Measurements from ENCODE around the gene FSIP1. TPM values are rescaled to one million over a fixed set of nuclear protein-coding genes. Genes with fewer than 3 reads are reported as not detected.
A peak's percentile ranks its signal among the peaks of the same experiment; 100 is the strongest.

FSIP1 gene
- polyA plus RNA-seq, 5 donors: 0.59 to 0.93 (median 0.82) TPM

- peak in 1 of 2 donors; percentile 37 for DNase-seq
These were observed 198.9 kb downstream of the FSIP1 start for GRCh38 chr15:39583596-39584265.

DNA sequence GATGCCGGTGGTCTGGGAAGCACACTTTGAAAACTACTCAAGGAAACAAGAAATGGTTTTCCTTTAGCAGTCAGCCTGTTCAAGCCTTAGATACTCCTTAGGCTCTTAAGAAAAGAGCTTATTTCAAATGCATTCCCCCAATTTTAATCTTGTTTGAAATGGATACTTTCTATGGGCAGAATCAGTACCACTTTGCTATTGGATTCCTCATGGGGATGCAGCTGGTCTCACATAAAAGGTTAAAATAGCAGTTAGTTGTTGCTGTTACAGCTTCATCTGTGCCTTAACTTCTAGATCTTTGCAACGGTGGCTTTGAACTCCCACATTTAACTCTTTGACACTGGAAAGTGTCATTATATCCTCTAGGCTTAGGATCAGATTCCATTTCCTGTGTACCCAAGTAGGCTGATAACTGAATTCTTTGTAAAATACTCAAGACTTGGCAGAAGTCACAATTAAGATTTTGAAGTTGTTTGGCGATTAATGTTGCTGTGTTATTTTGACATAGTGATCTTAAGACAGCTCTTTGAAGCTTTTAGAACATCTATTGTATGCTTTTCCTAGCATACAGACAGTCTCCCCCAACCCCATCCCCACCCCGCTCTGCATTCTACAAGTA is 199.6 kb downstream of the FSIP1 start:
- no peak for DNase-seq

- no peak for DNase-seq
These were observed 200.2 kb downstream of the FSIP1 start for GRCh38 chr15:39582286-39582976.

DNA sequence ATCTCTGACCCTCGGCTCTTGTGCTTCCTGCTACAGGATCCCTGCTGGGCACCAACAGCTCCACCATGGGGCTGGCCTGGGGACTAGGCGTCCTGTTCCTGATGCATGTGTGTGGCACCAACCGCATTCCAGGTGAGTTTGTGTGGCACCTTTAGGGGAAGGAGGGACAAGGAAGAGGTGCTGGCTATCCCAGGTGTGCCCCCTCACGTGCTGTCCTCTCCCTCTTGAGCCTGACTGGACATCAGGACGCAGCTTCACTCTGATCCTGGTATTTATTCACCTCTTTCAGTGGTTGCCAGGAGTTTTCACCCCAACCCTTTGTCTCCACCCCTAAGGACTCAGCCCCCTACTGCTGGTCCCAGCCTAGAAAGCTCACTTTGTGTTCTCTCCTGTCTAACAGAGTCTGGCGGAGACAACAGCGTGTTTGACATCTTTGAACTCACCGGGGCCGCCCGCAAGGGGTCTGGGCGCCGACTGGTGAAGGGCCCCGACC is 200.8 kb downstream of the FSIP1 start:
- DNase-seq: peak; percentile 52 to 54

GRCh38 chr15:39581242-39581792 is 201.3 kb downstream of the FSIP1 start:
- DNase-seq: no peak

GRCh38 chr15:39580485-39581241 is 202.0 kb downstream of the FSIP1 start, which contains the start of gene THBS1:
TSS of gene THBS1 (plus strand) at chr15:39581079. CDS start at chr15:39581858, 779 bp downstream.
- peak; percentile 94 for DNase-seq

GRCh38 chr15:39580117-39580484 is 202.5 kb downstream of the FSIP1 start:
- DNase-seq: peak; percentile 95

DNA sequence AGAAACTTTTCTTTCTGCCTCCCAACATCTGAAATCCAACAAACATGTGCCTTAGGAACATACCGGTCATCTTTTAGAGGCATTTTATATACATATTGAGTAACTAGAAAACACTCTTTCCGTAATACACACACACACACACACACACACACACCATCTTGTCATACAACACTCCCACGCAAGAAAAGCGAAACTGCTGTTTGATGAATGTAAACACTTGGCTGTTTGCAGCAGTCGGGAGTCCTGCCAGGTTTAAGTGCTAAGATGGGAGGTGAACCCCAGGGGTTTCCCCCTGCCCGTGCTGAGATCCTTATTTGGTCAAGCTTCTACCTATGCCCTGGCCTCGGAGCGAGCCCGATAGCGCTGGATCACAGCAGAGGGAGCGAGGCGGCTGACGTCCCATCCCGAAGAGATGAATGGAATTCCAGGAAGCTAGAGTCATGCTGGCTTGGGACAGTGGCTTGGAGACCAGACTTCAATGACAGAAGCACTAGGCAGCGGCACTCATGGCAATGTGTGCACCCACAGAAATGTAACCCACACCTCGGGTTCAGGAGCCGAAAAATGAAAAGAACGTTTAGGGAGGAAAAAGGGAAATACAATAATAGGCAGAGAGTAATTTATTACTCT is 203.0 kb downstream of the FSIP1 start:
- DNase-seq: peak; percentile 78 to 80

DNA sequence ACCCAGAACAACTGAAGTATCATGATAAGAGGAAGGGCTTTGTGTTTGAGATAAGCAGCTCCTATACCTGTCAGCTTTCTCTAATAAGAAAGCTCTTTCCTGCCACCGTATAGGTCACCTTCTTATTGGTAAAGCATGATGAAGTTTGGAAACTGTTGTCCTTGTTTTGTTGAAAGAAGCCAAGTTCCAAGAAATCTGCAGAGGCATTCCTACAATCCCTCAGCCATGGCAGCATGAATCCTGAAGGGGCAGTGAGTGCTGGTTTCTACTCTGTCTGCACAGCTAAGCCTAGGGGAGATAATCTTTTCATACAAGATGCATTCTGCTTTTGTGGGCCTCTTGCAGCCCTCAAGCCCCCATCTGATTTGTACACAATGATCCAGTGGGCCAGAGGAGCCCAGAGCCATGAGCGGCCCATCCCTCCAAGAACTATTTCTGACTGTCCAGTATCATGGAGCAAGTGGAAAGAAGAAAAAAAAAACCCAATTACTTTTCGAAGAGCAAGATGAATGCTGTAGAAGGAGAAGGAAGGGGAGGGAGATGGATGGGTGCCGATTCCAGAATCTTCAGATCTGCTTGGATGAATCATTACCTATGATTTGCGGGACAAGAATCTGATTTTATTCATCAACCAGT is 203.7 kb downstream of the FSIP1 start:
- DNase-seq: no peak

DNA sequence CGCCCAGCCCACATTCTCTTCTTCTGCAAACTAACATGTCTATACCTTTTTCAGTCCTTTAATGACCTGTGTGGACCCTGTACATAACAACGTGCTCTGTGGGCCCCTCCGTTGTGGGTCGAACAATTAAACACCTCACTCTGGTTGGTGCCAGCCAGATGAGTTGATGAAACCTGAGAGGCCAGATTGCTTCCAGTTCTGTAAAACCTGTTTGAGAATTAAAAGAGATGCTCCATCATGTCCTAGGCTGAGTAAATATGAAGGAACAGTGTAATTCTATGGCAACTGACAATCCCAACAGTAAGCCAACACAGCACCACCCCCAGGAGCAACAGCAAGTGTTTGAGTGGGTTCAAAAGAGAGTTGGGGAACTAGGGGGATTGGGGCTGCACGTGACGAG is 207.5 kb downstream of the FSIP1 start:
- DNase-seq: no peak

- no peak for DNase-seq
These were observed 208.2 kb downstream of the FSIP1 start for GRCh38 chr15:39574427-39574826.

DNA sequence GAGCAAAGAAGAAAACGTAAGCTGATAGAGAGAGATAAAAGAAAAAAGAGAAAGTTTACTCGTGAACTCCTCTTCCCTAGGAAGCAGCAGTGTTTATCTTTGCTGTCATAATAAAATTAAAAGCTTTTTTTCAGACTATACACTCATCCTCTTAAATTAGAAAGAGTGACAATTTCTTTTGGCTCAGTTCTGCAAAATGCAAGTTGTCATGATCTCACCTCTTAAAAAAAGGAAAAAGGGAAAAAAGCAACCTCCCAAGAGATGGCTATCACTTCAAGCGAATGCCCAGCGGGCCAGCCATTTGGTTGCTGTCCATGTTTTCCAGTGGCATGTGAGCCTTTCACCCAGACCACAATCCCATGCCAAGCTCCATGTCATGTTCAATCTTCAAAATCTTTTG is 208.8 kb downstream of the FSIP1 start:
- DNase-seq: no peak

- no peak for DNase-seq
These were observed 209.4 kb downstream of the FSIP1 start for GRCh38 chr15:39573287-39573686.

DNA sequence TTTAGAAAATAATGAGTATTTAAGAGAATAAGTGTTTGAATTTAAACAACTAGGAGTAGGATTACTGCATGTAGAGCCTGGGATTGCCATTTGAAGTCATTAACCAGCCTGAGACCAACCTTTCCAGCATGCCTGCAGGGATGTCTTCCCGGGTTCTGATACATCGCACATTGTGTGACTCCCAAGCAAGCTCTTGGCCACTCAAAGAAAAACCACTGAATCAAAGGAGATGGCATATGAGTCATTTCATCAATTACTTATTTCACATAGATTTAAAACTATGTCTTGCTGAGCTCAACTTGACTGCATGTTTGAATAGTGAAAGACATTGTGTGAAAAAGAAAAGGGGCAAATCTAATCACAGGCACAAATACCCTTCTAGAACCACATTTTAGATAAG is 216.8 kb downstream of the FSIP1 start:
- DNase-seq: no peak

DNA sequence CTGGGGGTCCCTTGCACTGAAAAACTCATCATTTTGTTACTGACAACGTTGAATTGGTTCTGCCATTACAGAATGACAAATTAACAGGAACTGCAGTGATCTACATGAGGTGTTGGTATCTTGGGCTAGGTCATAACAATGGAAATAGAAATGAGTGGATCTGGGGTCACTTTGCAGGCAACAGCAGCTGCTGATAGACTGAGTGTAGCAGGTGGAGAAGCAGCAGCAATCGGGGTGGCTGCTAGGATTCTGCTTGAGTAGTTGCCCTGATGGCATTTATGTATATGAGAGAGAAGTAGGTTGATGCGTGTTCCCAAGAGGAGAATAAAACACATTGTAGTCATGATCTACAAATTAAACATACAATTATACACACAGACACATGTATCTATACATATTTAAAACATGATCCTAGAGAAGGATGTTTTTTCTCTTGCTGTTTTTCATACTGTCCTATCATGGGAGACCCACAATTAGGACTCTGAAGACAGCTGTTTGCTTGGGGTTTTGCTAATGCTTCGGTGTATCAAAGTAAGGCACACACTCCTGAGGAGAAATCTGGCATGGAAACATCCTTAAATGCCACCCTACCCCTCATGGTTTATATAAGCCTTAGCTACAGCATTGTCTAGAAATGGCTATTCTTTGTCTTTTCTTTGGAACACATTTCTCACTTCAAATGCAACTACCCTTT is 217.5 kb downstream of the FSIP1 start:
- no peak for DNase-seq

DNA sequence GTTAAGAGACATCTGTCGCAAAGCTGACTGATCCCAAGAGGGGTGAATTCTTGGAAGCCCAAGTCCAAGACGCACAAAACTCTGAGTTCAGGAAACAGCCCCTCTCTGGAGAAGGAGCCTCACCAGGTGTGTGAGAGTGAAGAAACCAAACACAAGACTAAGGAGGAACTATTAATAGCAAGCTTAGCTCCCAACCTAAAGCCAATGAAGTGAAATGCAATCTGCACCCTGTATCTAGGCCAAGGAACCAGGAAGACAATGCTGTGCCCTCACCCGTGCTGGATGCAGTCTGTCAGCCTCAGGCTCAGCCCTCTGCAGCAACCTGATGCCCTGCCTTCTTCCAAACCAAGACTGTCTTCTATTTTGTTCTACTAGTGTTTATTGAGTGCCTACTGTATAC is 224.2 kb downstream of the FSIP1 start:
- DNase-seq: no peak

GRCh38 chr15:39556461-39556860 is 226.2 kb downstream of the FSIP1 start:
- peak in 1 of 2 donors; percentile 26 for DNase-seq

- DNase-seq: no peak
These were observed 226.8 kb downstream of the FSIP1 start for GRCh38 chr15:39555885-39556284.

- no peak for DNase-seq
These were observed 227.8 kb downstream of the FSIP1 start for GRCh38 chr15:39554746-39555387.

All from right lung (tissue), 5 donors.